Prostate gland (tissue), 2 donors: ENCODE data around the gene RBM39. TPM values are rescaled to one million over a fixed set of nuclear protein-coding genes. Genes with fewer than 3 reads are reported as not detected.

ENCODE experiments used
- DNase-seq: peaks from one replicate; pipeline ENCODE4 v3.0.0-alpha.2; 2019; ENCODE audit warnings: low spot score
- H3K27ac ChIP-seq, 2 donors: fragments of 200-600 bp; sonication (generic); 2 replicates each; pipeline ENCODE4 v1.5.1; 2017 to 2019
- H3K27me3 ChIP-seq: fragments of 200-600 bp; sonication (generic); replicated peaks from 2 replicates; pipeline ENCODE4 v1.5.1; 2019; ENCODE audit not compliant: insufficient read depth
- H3K36me3 ChIP-seq, 2 donors: fragments of 200-600 bp; sonication (generic); 1 replicate in 1 of 2; 2 replicates in 1 of 2; pipeline versions ENCODE4 v1.5.1 to v1.8.1; 2017 to 2019
- H3K4me1 ChIP-seq: fragments of 200-600 bp; sonication (generic); replicated peaks from 2 replicates; pipeline ENCODE4 v1.5.1; 2019
- H3K4me3 ChIP-seq, 2 donors: fragments of 200-600 bp; sonication (generic); 2 replicates each; pipeline ENCODE4 v1.5.1; 2017 to 2019
- H3K9me3 ChIP-seq: fragments of 200-600 bp; sonication (generic); 2 replicates; pipeline ENCODE4 v1.5.1; 2017
- POLR2A ChIP-seq: fragments of 450-650 bp; IDR thresholded peaks from one replicate; pipeline ENCODE4 v1.6.1; 2016; ENCODE audit warnings: antibody characterized with exemption, mild to moderate bottlenecking
- POLR2AphosphoS5 ChIP-seq: sonication (generic); formaldehyde crosslinking; IDR thresholded peaks from one replicate; pipeline ENCODE4 v1.6.1; 2017; ENCODE audit warnings: antibody characterized with exemption
- WGBS: methylation state at CpG from one replicate; pipeline ENCODE4 v1.1.5; 2018; 5-methylcytosine and 5-hydroxymethylcytosine counted together
- intact Hi-C: fragments of 100-400 bp; cut with DNase I; formaldehyde crosslinking; loops from one replicate; pipeline ENCODE4 v1.14.2; 2022
- total RNA-seq, 2 donors: library from RNA; depleted of rRNA; stranded (reverse); fragments of >200 nt; gene quantifications; one replicate each; pipeline ENCODE4 v1.1.0, GENCODE V29; 2016
- TF ChIP-seq, protein P1 (sequence below), 4 experiments: fragments of 200-600 bp in 2 of 4; fragments of 450-650 bp in 2 of 4; sonication (generic) in 2 of 4; IDR thresholded peaks; 1 replicate in 3 of 4; 2 replicates in 1 of 4; pipeline ENCODE4 v1.5.1; 2016 to 2019; ENCODE audit warnings: antibody characterized with exemption in 4 of 4, mild to moderate bottlenecking in 2 of 4, moderate library complexity in 2 of 4

The RBM39 gene
- total RNA-seq, 2 donors from 2014 or later, result 228 to 235 TPM

- TF ChIP-seq, protein P1, sequence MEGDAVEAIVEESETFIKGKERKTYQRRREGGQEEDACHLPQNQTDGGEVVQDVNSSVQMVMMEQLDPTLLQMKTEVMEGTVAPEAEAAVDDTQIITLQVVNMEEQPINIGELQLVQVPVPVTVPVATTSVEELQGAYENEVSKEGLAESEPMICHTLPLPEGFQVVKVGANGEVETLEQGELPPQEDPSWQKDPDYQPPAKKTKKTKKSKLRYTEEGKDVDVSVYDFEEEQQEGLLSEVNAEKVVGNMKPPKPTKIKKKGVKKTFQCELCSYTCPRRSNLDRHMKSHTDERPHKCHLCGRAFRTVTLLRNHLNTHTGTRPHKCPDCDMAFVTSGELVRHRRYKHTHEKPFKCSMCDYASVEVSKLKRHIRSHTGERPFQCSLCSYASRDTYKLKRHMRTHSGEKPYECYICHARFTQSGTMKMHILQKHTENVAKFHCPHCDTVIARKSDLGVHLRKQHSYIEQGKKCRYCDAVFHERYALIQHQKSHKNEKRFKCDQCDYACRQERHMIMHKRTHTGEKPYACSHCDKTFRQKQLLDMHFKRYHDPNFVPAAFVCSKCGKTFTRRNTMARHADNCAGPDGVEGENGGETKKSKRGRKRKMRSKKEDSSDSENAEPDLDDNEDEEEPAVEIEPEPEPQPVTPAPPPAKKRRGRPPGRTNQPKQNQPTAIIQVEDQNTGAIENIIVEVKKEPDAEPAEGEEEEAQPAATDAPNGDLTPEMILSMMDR (IDR thresholded peaks at IDR 0.05), result no peak
- TF ChIP-seq POLR2A, result no peak
- no peak for TF ChIP-seq POLR2AphosphoS5
- WGBS, result 93% methylated on average over 15 of the region's 15 CpGs
- Histone ChIP-seq H3K4me1 (peaks cover 8% of the 10 kb centered on the region), H3K27ac (no peak overlapping the region), H3K36me3 (peaks cover 0 to 4% of the 10 kb centered on the region in 2 donors), H3K9me3 (no peaks in the 10 kb centered on the region), H3K4me3 (no peak overlapping the region), H3K27me3 (no peaks in the 10 kb centered on the region)
- no peak for DNase-seq
- intact Hi-C loops, result no loop called here
Measured at GRCh38 chr20:35737865-35738333, 4.2 kb downstream of the RBM39 start.

DNA sequence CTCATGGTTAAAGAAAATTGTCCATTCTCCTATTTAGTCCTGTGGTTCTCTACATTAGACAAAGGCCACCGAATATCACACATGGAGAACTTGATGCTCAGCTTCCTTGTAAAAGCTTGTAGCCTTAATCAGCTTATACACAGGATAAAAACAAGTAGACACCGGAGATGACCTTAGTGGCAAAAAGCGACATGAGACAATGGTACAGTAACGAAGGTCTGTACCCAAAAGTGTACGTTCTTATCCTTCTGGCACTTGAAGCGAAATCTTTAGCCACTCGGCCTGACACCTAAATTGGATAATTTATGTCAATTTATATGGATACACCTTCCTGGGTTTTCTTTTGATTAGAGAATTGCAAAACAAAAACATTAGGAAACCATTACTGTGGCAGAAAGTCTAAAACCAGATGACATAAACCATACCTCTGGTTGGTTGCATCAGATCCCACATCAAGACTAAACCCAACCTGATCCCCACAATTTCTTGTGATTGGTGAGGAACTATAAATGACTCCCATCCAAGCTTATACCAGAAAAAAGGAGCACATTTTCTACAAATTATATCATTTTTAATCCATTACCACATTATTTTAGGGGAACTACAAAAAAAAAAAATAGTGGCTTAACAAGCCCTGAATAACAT lies 6.1 kb downstream of the RBM39 start:
- H3K4me3 ChIP-seq, result no peak overlapping the region
- intact Hi-C loops, result no loop called here

DNA sequence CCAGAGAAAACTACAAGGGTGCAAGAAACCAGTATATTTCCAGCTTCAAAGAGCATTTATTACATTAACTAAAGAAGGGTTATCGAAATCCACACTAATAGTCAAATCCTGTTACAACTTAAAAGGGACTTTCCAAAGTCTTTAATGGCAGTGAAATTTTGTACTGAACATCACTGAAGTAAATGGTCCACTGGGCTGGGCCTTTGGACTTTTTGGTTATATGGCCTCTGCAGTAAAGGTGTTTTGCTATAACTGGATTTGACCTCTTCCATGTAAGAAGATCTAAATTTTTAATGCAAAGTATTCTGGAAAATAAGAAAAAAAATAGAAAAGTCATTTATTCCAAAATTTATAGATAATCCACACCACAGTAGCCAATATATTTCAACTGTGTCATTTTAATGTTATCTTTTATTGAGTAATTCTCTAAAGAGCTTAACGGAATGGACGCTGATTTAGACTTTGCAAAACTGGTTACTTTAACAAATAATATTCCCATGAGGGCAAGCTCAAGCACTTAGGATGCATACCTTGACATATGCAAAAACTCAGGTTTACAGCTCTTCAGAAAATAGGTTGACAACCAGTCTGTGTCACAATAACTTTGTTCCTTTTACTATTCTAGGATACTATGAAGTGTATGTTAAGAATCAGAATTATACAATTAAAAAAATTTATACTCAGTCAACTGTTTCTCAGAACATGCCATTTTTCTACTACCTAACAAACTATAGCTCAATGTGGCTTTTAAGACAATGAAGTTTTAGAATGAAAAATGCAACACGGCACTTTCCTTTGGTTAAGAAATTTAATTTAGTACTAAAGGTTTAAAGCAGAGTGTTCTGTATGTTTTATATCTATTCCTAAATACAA lies 7.0 kb downstream of the RBM39 start:
- Histone ChIP-seq H3K4me3 (no peak overlapping the region), H3K4me1 (peaks cover 8% of the 10 kb centered on the region), H3K27me3 (no peaks in the 10 kb centered on the region), H3K27ac (no peak overlapping the region), H3K9me3 (no peaks in the 10 kb centered on the region), H3K36me3 (peaks cover 0 to 4% of the 10 kb centered on the region in 2 donors)
- 61% methylated on average over 4 of the region's 4 CpGs for WGBS
- DNase-seq, result no peak
- no peak for TF ChIP-seq POLR2AphosphoS5
- intact Hi-C loops, result no loop called here

More for the DNA sequence above, 6.1 kb downstream of the RBM39 start:
- Histone ChIP-seq H3K36me3 (peaks cover 0 to 4% of the 10 kb centered on the region in 2 donors), H3K27me3 (no peaks in the 10 kb centered on the region), H3K27ac (no peak overlapping the region), H3K4me1 (peaks cover 8% of the 10 kb centered on the region), H3K9me3 (no peaks in the 10 kb centered on the region)
- no peak for DNase-seq
- WGBS, result 48% methylated on average over 7 of the region's 7 CpGs
- TF ChIP-seq POLR2AphosphoS5 (no peak), POLR2A (no peak)
- TF ChIP-seq, protein P1 (IDR thresholded peaks at IDR 0.05), result no peak

DNA sequence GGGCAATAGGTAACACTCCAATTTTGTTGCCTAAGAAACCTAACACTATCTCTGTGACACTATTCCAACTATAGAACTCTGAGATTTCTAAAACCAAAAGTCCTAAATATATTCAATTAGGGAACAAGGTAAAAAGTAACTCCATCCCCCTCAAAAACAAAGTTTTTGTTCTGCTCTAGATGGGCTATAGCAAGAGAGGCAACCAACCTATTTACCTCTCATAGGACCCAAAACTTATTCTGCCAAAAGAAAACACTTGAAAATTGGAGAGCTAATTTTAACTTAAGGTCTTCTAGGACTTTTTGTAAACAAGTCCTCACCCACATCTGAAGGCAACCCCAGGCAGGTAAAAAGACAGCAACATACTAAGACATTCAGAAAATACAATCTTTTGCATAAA lies 7.7 kb downstream of the RBM39 start:
- H3K36me3 ChIP-seq, result peaks cover 0 to 4% of the 10 kb centered on the region in 2 donors
- H3K27ac ChIP-seq, result no peak overlapping the region
- H3K4me3 ChIP-seq, result no peak overlapping the region
- H3K9me3 ChIP-seq, result no peaks in the 10 kb centered on the region
- intact Hi-C loops, result no loop called here
- no peak for DNase-seq
- H3K4me1 ChIP-seq, result peaks cover 4% of the 10 kb centered on the region
- no peaks in the 10 kb centered on the region for H3K27me3 ChIP-seq
- TF ChIP-seq POLR2A, result no peak
- TF ChIP-seq, protein P1 (IDR thresholded peaks at IDR 0.05), result no peak

- peaks cover 3% of the 10 kb centered on the region for H3K4me1 ChIP-seq
- H3K36me3 ChIP-seq, result peaks cover 6 to 7% of the 10 kb centered on the region in 2 donors
- no peaks in the 10 kb centered on the region for H3K9me3 ChIP-seq
- WGBS, result 55% methylated on average over 1 of the region's 1 CpG
- intact Hi-C loops, result no loop called here
- H3K4me3 ChIP-seq, result no peak overlapping the region
- TF ChIP-seq, protein P1 (IDR thresholded peaks at IDR 0.05), result no peak
- TF ChIP-seq POLR2AphosphoS5, result no peak
- TF ChIP-seq POLR2A, result no peak
- H3K27me3 ChIP-seq, result no peaks in the 10 kb centered on the region
- H3K27ac ChIP-seq, result no peak overlapping the region
- DNase-seq, result no peak
Measured at GRCh38 chr20:35732644-35732982, 9.4 kb downstream of the RBM39 start.
